PFSK-1 (cell line): Measurements from ENCODE around the gene ERFL.

Source experiments
- POLR2AphosphoS5 ChIP-seq: IDR thresholded peaks from 2 replicates; pipeline ENCODE4 v1.6.1; 2012; ENCODE audit warnings: low read depth, mild to moderate bottlenecking, control low read depth, low read length, moderate library complexity
- SIN3A ChIP-seq: IDR thresholded peaks from 2 replicates; pipeline ENCODE4 v1.6.1; 2012; ENCODE audit warnings: mild to moderate bottlenecking, low read length, moderate library complexity, borderline replicate concordance; ENCODE audit not compliant: insufficient read depth
- TAF1 ChIP-seq: IDR thresholded peaks from 2 replicates; pipeline ENCODE4 v1.6.1; 2012; ENCODE audit warnings: low read length, control low read depth, borderline replicate concordance; ENCODE audit not compliant: insufficient read depth
- TF ChIP-seq, protein P1 (sequence below), 2 experiments: IDR thresholded peaks; 2 replicates each; pipeline versions ENCODE4 v1.6.1 to v1.8.0; 2011 to 2012; ENCODE audit warnings: low read depth in 2 of 2, low read length in 2 of 2, control low read depth in 1 of 2, inconsistent platforms in 1 of 2, mild to moderate bottlenecking in 1 of 2, moderate library complexity in 1 of 2; ENCODE audit not compliant: insufficient read depth in 1 of 2

GRCh38 chr19:41957838-41958366, 29.7 kb upstream of the ERFL start:
- TF ChIP-seq POLR2AphosphoS5 (no peak), TAF1 (no peak), SIN3A (no peak)
- TF ChIP-seq, protein P1, sequence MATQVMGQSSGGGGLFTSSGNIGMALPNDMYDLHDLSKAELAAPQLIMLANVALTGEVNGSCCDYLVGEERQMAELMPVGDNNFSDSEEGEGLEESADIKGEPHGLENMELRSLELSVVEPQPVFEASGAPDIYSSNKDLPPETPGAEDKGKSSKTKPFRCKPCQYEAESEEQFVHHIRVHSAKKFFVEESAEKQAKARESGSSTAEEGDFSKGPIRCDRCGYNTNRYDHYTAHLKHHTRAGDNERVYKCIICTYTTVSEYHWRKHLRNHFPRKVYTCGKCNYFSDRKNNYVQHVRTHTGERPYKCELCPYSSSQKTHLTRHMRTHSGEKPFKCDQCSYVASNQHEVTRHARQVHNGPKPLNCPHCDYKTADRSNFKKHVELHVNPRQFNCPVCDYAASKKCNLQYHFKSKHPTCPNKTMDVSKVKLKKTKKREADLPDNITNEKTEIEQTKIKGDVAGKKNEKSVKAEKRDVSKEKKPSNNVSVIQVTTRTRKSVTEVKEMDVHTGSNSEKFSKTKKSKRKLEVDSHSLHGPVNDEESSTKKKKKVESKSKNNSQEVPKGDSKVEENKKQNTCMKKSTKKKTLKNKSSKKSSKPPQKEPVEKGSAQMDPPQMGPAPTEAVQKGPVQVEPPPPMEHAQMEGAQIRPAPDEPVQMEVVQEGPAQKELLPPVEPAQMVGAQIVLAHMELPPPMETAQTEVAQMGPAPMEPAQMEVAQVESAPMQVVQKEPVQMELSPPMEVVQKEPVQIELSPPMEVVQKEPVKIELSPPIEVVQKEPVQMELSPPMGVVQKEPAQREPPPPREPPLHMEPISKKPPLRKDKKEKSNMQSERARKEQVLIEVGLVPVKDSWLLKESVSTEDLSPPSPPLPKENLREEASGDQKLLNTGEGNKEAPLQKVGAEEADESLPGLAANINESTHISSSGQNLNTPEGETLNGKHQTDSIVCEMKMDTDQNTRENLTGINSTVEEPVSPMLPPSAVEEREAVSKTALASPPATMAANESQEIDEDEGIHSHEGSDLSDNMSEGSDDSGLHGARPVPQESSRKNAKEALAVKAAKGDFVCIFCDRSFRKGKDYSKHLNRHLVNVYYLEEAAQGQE (IDR thresholded peaks at IDR 0.05; ENCODE audit: insufficient read depth in 1 of 2, low read depth in 2 of 2, low read length in 2 of 2): no peak
